Endometrial microvascular endothelial cells (primary cell): ENCODE results near the gene UBE2E2. TPM values are rescaled to one million over a fixed set of nuclear protein-coding genes. Genes with fewer than 3 reads are reported as not detected.
"Not testable (repeated sequence)": the region's sequence is repeated elsewhere in the genome, so short reads cannot be mapped to it uniquely, and the experiment has no call there.

Experiments used
- in situ Hi-C: cut with HindIII; loops from 2 replicates; pipeline ENCODE4 v1.10.0; 2017; ENCODE audit warnings: low sequenced_read_pairs, low pct_unique_long_range_greater_than_20kb; ENCODE audit errors: inconsistent ontology term
- total RNA-seq: library from RNA; depleted of rRNA; stranded (reverse); fragments of >200 nt; gene quantifications from one replicate; pipeline ENCODE4 v1.2.3, GENCODE V29; 2015; ENCODE audit errors: inconsistent ontology term

The UBE2E2 gene
- total RNA-seq, 1 donor from 2014 or later: 11.2 TPM

GRCh38 chr3:23608650-23609049 is 405.5 kb downstream of the UBE2E2 start:
- in situ Hi-C loops: no loop called here

GRCh38 chr3:23611737-23612295 is 408.7 kb downstream of the UBE2E2 start:
- in situ Hi-C loops: no loop called here

- in situ Hi-C loops: no loop called here
Measured at GRCh38 chr3:23612296-23612891, 409.3 kb downstream of the UBE2E2 start.

GRCh38 chr3:23615068-23615467 is 411.9 kb downstream of the UBE2E2 start:
- in situ Hi-C loops: no loop called here

GRCh38 chr3:23618475-23618874 is 415.3 kb downstream of the UBE2E2 start:
- in situ Hi-C loops: not testable (repeated sequence)

- in situ Hi-C loops: no loop called here
Measured at GRCh38 chr3:23619705-23620637, 416.8 kb downstream of the UBE2E2 start.

GRCh38 chr3:23620638-23621015 is 417.5 kb downstream of the UBE2E2 start:
- in situ Hi-C loops: no loop called here

- in situ Hi-C loops: no loop called here
Measured at GRCh38 chr3:23623844-23624243, 420.7 kb downstream of the UBE2E2 start.

- in situ Hi-C loops: no loop called here
Measured at GRCh38 chr3:23624305-23624704, 421.2 kb downstream of the UBE2E2 start.

- in situ Hi-C loops: no loop called here
Measured at GRCh38 chr3:23626442-23626841, 423.3 kb downstream of the UBE2E2 start.

GRCh38 chr3:23629181-23629894 is 426.2 kb downstream of the UBE2E2 start:
- in situ Hi-C loops: no loop called here

GRCh38 chr3:23633261-23633960 is 430.3 kb downstream of the UBE2E2 start:
- in situ Hi-C loops: no loop called here

GRCh38 chr3:23637339-23637738 is 434.2 kb downstream of the UBE2E2 start:
- in situ Hi-C loops: no loop called here

GRCh38 chr3:23640471-23641146 is 437.5 kb downstream of the UBE2E2 start:
- in situ Hi-C loops: no loop called here
